ENCODE results near the gene RAB11A. TPM values are rescaled to one million over a fixed set of nuclear protein-coding genes. Genes with fewer than 3 reads are reported as not detected.

The RAB11A gene
- total RNA-seq, 2 donors from 2014 or later = 111 to 149 TPM

GRCh38 chr15:65906396-65906795 is 37.1 kb downstream of the RAB11A start:
- H3K27ac ChIP-seq = no peak overlapping the region
- H3K4me1 ChIP-seq (ENCODE audit: control insufficient read depth in 1 of 2, low read depth in 2 of 2) = no peaks in the 10 kb centered on the region
- no peaks in the 10 kb centered on the region for H3K9me3 ChIP-seq
- DNase-seq (ENCODE audit: low spot score) = no peak
- TF ChIP-seq, protein P1, sequence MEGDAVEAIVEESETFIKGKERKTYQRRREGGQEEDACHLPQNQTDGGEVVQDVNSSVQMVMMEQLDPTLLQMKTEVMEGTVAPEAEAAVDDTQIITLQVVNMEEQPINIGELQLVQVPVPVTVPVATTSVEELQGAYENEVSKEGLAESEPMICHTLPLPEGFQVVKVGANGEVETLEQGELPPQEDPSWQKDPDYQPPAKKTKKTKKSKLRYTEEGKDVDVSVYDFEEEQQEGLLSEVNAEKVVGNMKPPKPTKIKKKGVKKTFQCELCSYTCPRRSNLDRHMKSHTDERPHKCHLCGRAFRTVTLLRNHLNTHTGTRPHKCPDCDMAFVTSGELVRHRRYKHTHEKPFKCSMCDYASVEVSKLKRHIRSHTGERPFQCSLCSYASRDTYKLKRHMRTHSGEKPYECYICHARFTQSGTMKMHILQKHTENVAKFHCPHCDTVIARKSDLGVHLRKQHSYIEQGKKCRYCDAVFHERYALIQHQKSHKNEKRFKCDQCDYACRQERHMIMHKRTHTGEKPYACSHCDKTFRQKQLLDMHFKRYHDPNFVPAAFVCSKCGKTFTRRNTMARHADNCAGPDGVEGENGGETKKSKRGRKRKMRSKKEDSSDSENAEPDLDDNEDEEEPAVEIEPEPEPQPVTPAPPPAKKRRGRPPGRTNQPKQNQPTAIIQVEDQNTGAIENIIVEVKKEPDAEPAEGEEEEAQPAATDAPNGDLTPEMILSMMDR (IDR thresholded peaks at IDR 0.05) = no peak
- peaks cover 6% of the 10 kb centered on the region for H3K36me3 ChIP-seq
- no peak overlapping the region for H3K4me3 ChIP-seq
- no peaks in the 10 kb centered on the region for H3K27me3 ChIP-seq (replicated peaks; ENCODE audit: insufficient read depth)
- no peak for ATAC-seq (ENCODE audit: insufficient number of reproducible peaks, low FRiP score, low read depth)

GRCh38 chr15:65907661-65908060 is 38.4 kb downstream of the RAB11A start:
- Histone ChIP-seq H3K27ac (no peak overlapping the region), H3K4me1 (ENCODE audit: control insufficient read depth in 1 of 2, low read depth in 2 of 2) (no peaks in the 10 kb centered on the region), H3K4me3 (no peak overlapping the region), H3K27me3 (replicated peaks; ENCODE audit: insufficient read depth) (no peaks in the 10 kb centered on the region), H3K36me3 (peaks cover 6% of the 10 kb centered on the region), H3K9me3 (no peaks in the 10 kb centered on the region)
- no peak for ATAC-seq (ENCODE audit: insufficient number of reproducible peaks, low FRiP score, low read depth)
- TF ChIP-seq, protein P1 (IDR thresholded peaks at IDR 0.05) = no peak
- DNase-seq (ENCODE audit: low spot score) = no peak

DNA sequence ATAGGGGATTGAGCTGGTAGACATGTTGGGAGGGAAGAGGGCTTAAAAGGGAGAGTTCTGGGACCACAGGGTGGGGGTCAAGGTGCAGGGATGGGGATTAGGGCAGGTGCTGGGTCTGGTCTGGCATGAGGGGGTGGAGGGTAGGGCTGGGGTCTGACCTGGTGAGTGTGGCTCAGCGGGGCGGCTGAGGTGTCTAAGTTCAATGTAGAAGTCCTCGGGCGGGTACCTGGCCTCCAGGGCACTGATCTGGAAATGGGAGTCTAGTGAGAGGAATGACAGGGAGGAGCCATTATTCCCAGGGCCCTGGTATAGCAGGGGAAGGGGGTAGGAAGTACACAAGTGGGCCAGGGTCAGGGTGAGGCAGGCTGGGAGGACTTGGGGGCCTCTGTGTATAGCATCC is 39.6 kb downstream of the RAB11A start:
- DNase-seq (ENCODE audit: low spot score) = no peak
- Histone ChIP-seq H3K36me3 (peaks cover 6% of the 10 kb centered on the region), H3K27me3 (replicated peaks; ENCODE audit: insufficient read depth) (no peaks in the 10 kb centered on the region), H3K27ac (no peak overlapping the region), H3K4me3 (no peak overlapping the region), H3K4me1 (ENCODE audit: control insufficient read depth in 1 of 2, low read depth in 2 of 2) (no peaks in the 10 kb centered on the region), H3K9me3 (no peaks in the 10 kb centered on the region)
- TF ChIP-seq, protein P1 (IDR thresholded peaks at IDR 0.05) = no peak
- no peak for ATAC-seq (ENCODE audit: insufficient number of reproducible peaks, low FRiP score, low read depth)

- H3K27ac ChIP-seq = no peak overlapping the region
- DNase-seq (ENCODE audit: low spot score) (no peak), ATAC-seq (ENCODE audit: insufficient number of reproducible peaks, low FRiP score, low read depth) (no peak)
- no peaks in the 10 kb centered on the region for H3K9me3 ChIP-seq
- H3K36me3 ChIP-seq = peaks cover 3% of the 10 kb centered on the region
- no peaks in the 10 kb centered on the region for H3K27me3 ChIP-seq (replicated peaks; ENCODE audit: insufficient read depth)
- H3K4me1 ChIP-seq (ENCODE audit: control insufficient read depth in 1 of 2, low read depth in 2 of 2) = no peaks in the 10 kb centered on the region
- TF ChIP-seq, protein P1 (IDR thresholded peaks at IDR 0.05) = no peak
- H3K4me3 ChIP-seq = no peak overlapping the region
These were observed 40.5 kb downstream of the RAB11A start for GRCh38 chr15:65909831-65910230.

- H3K9me3 ChIP-seq = no peaks in the 10 kb centered on the region
- H3K4me3 ChIP-seq = no peak overlapping the region
- H3K27me3 ChIP-seq (replicated peaks; ENCODE audit: insufficient read depth) = no peaks in the 10 kb centered on the region
- TF ChIP-seq, protein P1 (IDR thresholded peaks at IDR 0.05) = no peak
- H3K4me1 ChIP-seq (ENCODE audit: control insufficient read depth in 1 of 2, low read depth in 2 of 2) = no peaks in the 10 kb centered on the region
- DNase-seq (ENCODE audit: low spot score) (no peak), ATAC-seq (ENCODE audit: insufficient number of reproducible peaks, low FRiP score, low read depth) (no peak)
- peaks cover 3% of the 10 kb centered on the region for H3K36me3 ChIP-seq
- H3K27ac ChIP-seq = no peak overlapping the region
These were observed 41.0 kb downstream of the RAB11A start for GRCh38 chr15:65910341-65910740.
